Keratinocyte (primary cell): ENCODE data around the gene DNHD1. TPM values are rescaled to one million over a fixed set of nuclear protein-coding genes. Genes with fewer than 3 reads are reported as not detected.

Experiments used
- DNase-seq: peaks from one replicate; pipeline ENCODE4 v3.0.0-alpha.2; 2011; ENCODE audit warnings: low read depth, missing footprints, low spot score
- FAIRE-seq: peaks from 2 replicates; lab custom pipeline; 2011; peaks lifted over from hg19 to GRCh38; lab: Jason Lieb, UNC
- H2AFZ ChIP-seq: 2 replicates; pipeline ENCODE4 v1.6.0; 2012; ENCODE audit warnings: low read length, control low read depth, inconsistent platforms; ENCODE audit not compliant: control insufficient read depth
- H3K27ac ChIP-seq: 2 replicates; pipeline ENCODE4 v1.5.1; 2011; ENCODE audit warnings: low read length; ENCODE audit not compliant: control insufficient read depth, insufficient read depth
- H3K27me3 ChIP-seq: 3 replicates; pipeline ENCODE4 v1.6.0; 2011; ENCODE audit warnings: low read length; ENCODE audit not compliant: control insufficient read depth, insufficient read depth; ENCODE audit errors: extremely low read depth
- H3K36me3 ChIP-seq, 2 experiments: 2 replicates in 1 of 2; 3 replicates in 1 of 2; pipeline ENCODE4 v1.5.1; 2011; ENCODE audit warnings: low read length in 2 of 2, mild to moderate bottlenecking in 1 of 2; ENCODE audit not compliant: control insufficient read depth in 2 of 2, insufficient read depth in 2 of 2; ENCODE audit errors: extremely low read depth in 1 of 2
- H3K4me1 ChIP-seq: 3 replicates; pipeline ENCODE4 v1.5.1; 2011; ENCODE audit warnings: low read length; ENCODE audit not compliant: control insufficient read depth, insufficient read depth; ENCODE audit errors: extremely low read depth
- H3K4me2 ChIP-seq: 3 replicates; pipeline ENCODE4 v1.6.0; 2011; ENCODE audit warnings: low read depth, low read length; ENCODE audit not compliant: control insufficient read depth, insufficient read depth; ENCODE audit errors: extremely low read depth
- H3K4me3 ChIP-seq, 3 experiments: fragments of 200-600 bp in 1 of 3; sonication (generic) in 1 of 3; 2 replicates in 2 of 3; 3 replicates in 1 of 3; pipeline ENCODE4 v1.5.1; 2011 to 2016; ENCODE audit warnings: low read length in 3 of 3, mild to moderate bottlenecking in 3 of 3, control low read depth in 2 of 3, inconsistent platforms in 1 of 3, low read depth in 1 of 3, mixed read lengths in 1 of 3, mixed run types in 1 of 3, moderate library complexity in 1 of 3; ENCODE audit not compliant: control insufficient read depth in 2 of 3, insufficient read depth in 2 of 3; ENCODE audit errors: extremely low read depth in 1 of 3
- H3K79me2 ChIP-seq: 2 replicates; pipeline ENCODE4 v1.6.0; 2012; ENCODE audit warnings: low read length; ENCODE audit not compliant: control insufficient read depth, insufficient read depth
- H3K9ac ChIP-seq: 3 replicates; pipeline ENCODE4 v1.6.0; 2011; ENCODE audit warnings: low read length; ENCODE audit not compliant: control insufficient read depth, insufficient read depth; ENCODE audit errors: extremely low read depth
- H3K9me1 ChIP-seq: 3 replicates; pipeline ENCODE4 v1.6.0; 2011; ENCODE audit warnings: low read length; ENCODE audit not compliant: control insufficient read depth, insufficient read depth; ENCODE audit errors: extremely low read depth
- H3K9me3 ChIP-seq: 2 replicates; pipeline ENCODE4 v1.5.1; 2012; ENCODE audit warnings: low read depth, low read length; ENCODE audit not compliant: control insufficient read depth
- H4K20me1 ChIP-seq: 3 replicates; pipeline ENCODE4 v1.6.0; 2011; ENCODE audit warnings: low read length; ENCODE audit not compliant: control insufficient read depth, insufficient read depth; ENCODE audit errors: extremely low read depth
- EZH2 ChIP-seq: IDR thresholded peaks from one replicate; pipeline ENCODE4 v1.6.1; 2012; ENCODE audit warnings: inconsistent platforms, mild to moderate bottlenecking, low read length, moderate library complexity
- dilution Hi-C: fragments of 300-500 bp; cut with MboI; formaldehyde crosslinking; loops from one replicate; pipeline ENCODE4 v1.7.0; 2020; ENCODE audit warnings: low sequenced_read_pairs; ENCODE audit not compliant: extremely low pct_ligation_motif_present
- polyA plus RNA-seq, 5 experiments: library from polyadenylated mRNA; depleted of rRNA in 3 of 5; stranded (reverse) in 3 of 5; stranded (forward) in 1 of 5; unstranded in 1 of 5; fragments of >200 nt; gene quantifications; 1 replicate in 1 of 5; 2 replicates in 3 of 5; 3 replicates in 1 of 5; pipeline versions ENCODE4 v1.2.1 to v1.2.3, GENCODE V29; 2011 to 2012; ENCODE audit warnings: missing spikeins in 2 of 5, low read depth in 1 of 5, low replicate concordance in 1 of 5
- TF ChIP-seq, protein P1 (sequence below), 3 experiments: IDR thresholded peaks in 1 of 3; conservative IDR thresholded peaks in 1 of 3; optimal IDR thresholded peaks in 1 of 3; 2 replicates in 2 of 3; 3 replicates in 1 of 3; pipeline versions ENCODE3 to v1.5.1; 2011; ENCODE audit warnings: low read length in 3 of 3, mild to moderate bottlenecking in 3 of 3, moderate library complexity in 2 of 3, control low read depth in 1 of 3, inconsistent platforms in 1 of 3; ENCODE audit not compliant: insufficient read depth in 2 of 3; ENCODE audit errors: extremely low read depth in 1 of 3

Gene DNHD1
- polyA plus RNA-seq, 1 donor (not counting 4 experiments of a cell fraction or from before 2014, with no cell fraction given): 2.9 TPM

DNA sequence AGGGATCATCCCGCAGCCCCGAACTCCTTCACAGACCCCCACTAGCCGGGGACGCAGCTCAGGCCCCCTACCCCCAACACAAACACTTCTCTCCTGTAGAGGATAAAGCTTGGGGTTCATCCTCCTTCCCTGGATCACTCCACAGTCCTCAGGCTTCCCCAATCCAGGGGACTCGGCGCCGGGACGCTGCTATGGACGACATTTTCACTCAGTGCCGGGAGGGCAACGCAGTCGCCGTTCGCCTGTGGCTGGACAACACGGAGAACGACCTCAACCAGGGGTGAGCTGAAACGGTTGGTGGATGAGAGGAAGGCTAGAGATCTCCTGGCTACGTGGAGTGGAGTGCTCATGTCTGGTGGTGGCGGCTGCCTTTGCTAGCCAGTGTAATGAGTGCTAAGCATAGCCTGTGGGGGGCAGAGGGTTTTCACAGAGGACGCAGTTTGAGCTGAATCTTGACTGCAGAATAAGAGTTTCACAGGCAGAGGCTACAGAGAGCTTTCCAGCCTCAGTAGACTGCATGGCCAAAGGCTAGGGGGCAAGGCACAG, 107.1 kb downstream of the DNHD1 start:
- dilution Hi-C loops: no loop called here
- DNase-seq: no peak
- Histone ChIP-seq H3K9ac (peak overlapping the region; percentile 94), H2AFZ (peak overlapping the region; percentile 94), H3K36me3 (peaks cover 33 to 42% of the 10 kb centered on the region in 2 experiments), H3K4me2 (peak overlapping the region; percentile 99), H3K9me3 (no peaks in the 10 kb centered on the region), H3K4me3 (peak overlapping the region; percentile 79 to 98 (median 97)), H3K4me1 (peaks cover 41% of the 10 kb centered on the region), H3K27ac (peak overlapping the region; percentile 88), H3K9me1 (no peaks in the 10 kb centered on the region), H3K27me3 (no peaks in the 10 kb centered on the region), H3K79me2 (peaks cover 82% of the 10 kb centered on the region), H4K20me1 (no peaks in the 10 kb centered on the region)
- no peak for FAIRE-seq
- TF ChIP-seq EZH2: no peak
- TF ChIP-seq, protein P1, sequence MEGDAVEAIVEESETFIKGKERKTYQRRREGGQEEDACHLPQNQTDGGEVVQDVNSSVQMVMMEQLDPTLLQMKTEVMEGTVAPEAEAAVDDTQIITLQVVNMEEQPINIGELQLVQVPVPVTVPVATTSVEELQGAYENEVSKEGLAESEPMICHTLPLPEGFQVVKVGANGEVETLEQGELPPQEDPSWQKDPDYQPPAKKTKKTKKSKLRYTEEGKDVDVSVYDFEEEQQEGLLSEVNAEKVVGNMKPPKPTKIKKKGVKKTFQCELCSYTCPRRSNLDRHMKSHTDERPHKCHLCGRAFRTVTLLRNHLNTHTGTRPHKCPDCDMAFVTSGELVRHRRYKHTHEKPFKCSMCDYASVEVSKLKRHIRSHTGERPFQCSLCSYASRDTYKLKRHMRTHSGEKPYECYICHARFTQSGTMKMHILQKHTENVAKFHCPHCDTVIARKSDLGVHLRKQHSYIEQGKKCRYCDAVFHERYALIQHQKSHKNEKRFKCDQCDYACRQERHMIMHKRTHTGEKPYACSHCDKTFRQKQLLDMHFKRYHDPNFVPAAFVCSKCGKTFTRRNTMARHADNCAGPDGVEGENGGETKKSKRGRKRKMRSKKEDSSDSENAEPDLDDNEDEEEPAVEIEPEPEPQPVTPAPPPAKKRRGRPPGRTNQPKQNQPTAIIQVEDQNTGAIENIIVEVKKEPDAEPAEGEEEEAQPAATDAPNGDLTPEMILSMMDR (optimal IDR thresholded peaks at IDR 0.05 in 1 of 3, IDR thresholded peaks at IDR 0.05 in 1 of 3, conservative IDR thresholded peaks at IDR 0.05 in 1 of 3; ENCODE audit: extremely low read depth in 1 of 3, insufficient read depth in 2 of 3, low read length in 3 of 3): peak in 2 of 3 experiments; percentile 9 to 45

DNA sequence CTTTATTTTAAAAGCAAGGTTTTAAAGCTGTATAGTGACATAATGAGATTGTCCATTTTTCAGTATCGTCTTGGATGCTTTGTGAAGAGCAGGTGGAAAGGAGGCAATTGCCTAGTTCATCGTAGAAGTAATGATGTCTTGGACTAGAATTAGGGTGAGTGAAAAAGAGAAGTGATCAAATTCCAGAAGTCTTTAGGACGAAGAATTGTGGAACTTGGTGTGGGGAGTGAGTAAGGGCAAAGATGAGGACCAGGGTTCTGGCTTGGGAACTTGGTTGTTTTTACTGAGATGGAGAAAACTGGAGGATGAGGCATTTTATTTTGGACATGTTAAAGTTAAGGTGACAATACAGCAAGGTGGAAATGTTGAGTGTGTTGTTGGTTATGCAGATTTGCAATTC, 107.7 kb downstream of the DNHD1 start:
- peak overlapping the region; percentile 88 for H3K27ac ChIP-seq
- H3K9me1 ChIP-seq: no peaks in the 10 kb centered on the region
- no peaks in the 10 kb centered on the region for H4K20me1 ChIP-seq
- no peak for FAIRE-seq
- no peaks in the 10 kb centered on the region for H3K27me3 ChIP-seq
- peak overlapping the region; percentile 79 to 98 (median 97) for H3K4me3 ChIP-seq
- peak overlapping the region; percentile 94 for H3K9ac ChIP-seq
- peaks cover 35 to 43% of the 10 kb centered on the region in 2 experiments for H3K36me3 ChIP-seq
- no peak for DNase-seq
- dilution Hi-C loops: no loop called here
- H2AFZ ChIP-seq: no peak overlapping the region
- peaks cover 41% of the 10 kb centered on the region for H3K4me1 ChIP-seq
- H3K9me3 ChIP-seq: no peaks in the 10 kb centered on the region
- TF ChIP-seq, protein P1 (optimal IDR thresholded peaks at IDR 0.05 in 1 of 3, IDR thresholded peaks at IDR 0.05 in 1 of 3, conservative IDR thresholded peaks at IDR 0.05 in 1 of 3; ENCODE audit: extremely low read depth in 1 of 3, insufficient read depth in 2 of 3, low read length in 3 of 3): no peak
- TF ChIP-seq EZH2: no peak
- H3K79me2 ChIP-seq: peaks cover 78% of the 10 kb centered on the region
- peak overlapping the region; percentile 99 for H3K4me2 ChIP-seq
